HEK293 (cell line): Measurements from ENCODE around the gene GSN.

Source experiments
- CTCF ChIA-PET: fragments of 350-600 bp; formaldehyde crosslinking; extraction: SDS; loops from one replicate; lab custom pipeline; 2021; ENCODE audit warnings: antibody characterized with exemption; lab: Yijun Ruan, JAX
- POLR2A ChIA-PET: fragments of 300-600 bp; formaldehyde crosslinking; extraction: SDS; loops from one replicate; lab custom pipeline; 2020; ENCODE audit warnings: antibody characterized with exemption, inconsistent platforms; lab: Yijun Ruan, JAX
- H3K27ac ChIP-seq: fragments of 200-500 bp; sonication (Bioruptor generic); 2 replicates; pipeline ENCODE4 v1.5.1; 2014; ENCODE audit warnings: low read depth, low read length, control low read depth, inconsistent platforms; ENCODE audit errors: extremely low read depth
- H3K36me3 ChIP-seq, 2 experiments: fragments of 200-500 bp in 1 of 2; sonication (Bioruptor generic) in 1 of 2; 1 replicate in 1 of 2; 2 replicates in 1 of 2; pipeline ENCODE4 v1.5.1; 2014 to 2017; ENCODE audit warnings: inconsistent platforms in 2 of 2, low read length in 2 of 2; ENCODE audit not compliant: control insufficient read depth in 2 of 2, insufficient read depth in 1 of 2
- H3K4me1 ChIP-seq: fragments of 200-500 bp; sonication (Bioruptor generic); 2 replicates; pipeline ENCODE4 v1.5.1; 2014; ENCODE audit warnings: mild to moderate bottlenecking, low read length, inconsistent platforms; ENCODE audit not compliant: control insufficient read depth, insufficient read depth
- H3K4me3 ChIP-seq: 2 replicates; pipeline ENCODE4 v1.5.1; 2011; ENCODE audit warnings: low read depth, mild to moderate bottlenecking, control low read depth, low read length, moderate library complexity
- H3K9me3 ChIP-seq: fragments of 200-500 bp; sonication (Bioruptor generic); 2 replicates; pipeline ENCODE4 v1.5.1; 2014; ENCODE audit warnings: low read depth, low read length, inconsistent platforms; ENCODE audit not compliant: control insufficient read depth, insufficient read depth
- ZBTB10 ChIP-seq: fragments of 450-650 bp; formaldehyde crosslinking; IDR thresholded peaks from 2 replicates; pipeline ENCODE4 v1.5.1; 2016; ENCODE audit warnings: missing biosample characterization, missing genetic modification characterization
- ZBTB6 ChIP-seq: fragments of 450-650 bp; formaldehyde crosslinking; IDR thresholded peaks from 2 replicates; pipeline ENCODE4 v1.5.1; 2017; ENCODE audit warnings: missing biosample characterization, missing genetic modification characterization
- ZFP3 ChIP-seq: fragments of 450-650 bp; formaldehyde crosslinking; IDR thresholded peaks from 2 replicates; pipeline ENCODE4 v1.5.1; 2016; ENCODE audit warnings: low read depth, missing biosample characterization, missing genetic modification characterization
- ZFP69B ChIP-seq: fragments of 450-650 bp; formaldehyde crosslinking; IDR thresholded peaks from 2 replicates; pipeline ENCODE4 v1.5.1; 2016; ENCODE audit warnings: missing biosample characterization, missing genetic modification characterization
- ZNF140 ChIP-seq: fragments of 450-650 bp; formaldehyde crosslinking; IDR thresholded peaks from 2 replicates; pipeline ENCODE4 v1.5.1; 2016; ENCODE audit warnings: missing biosample characterization, missing genetic modification characterization
- ZNF221 ChIP-seq: fragments of 450-650 bp; formaldehyde crosslinking; IDR thresholded peaks from 2 replicates; pipeline ENCODE4 v1.5.1; 2017; ENCODE audit warnings: missing biosample characterization, missing genetic modification characterization, borderline replicate concordance
- ZNF302 ChIP-seq: fragments of 450-650 bp; formaldehyde crosslinking; IDR thresholded peaks from 2 replicates; pipeline ENCODE4 v1.5.1; 2016; ENCODE audit warnings: missing biosample characterization, missing genetic modification characterization, low read depth
- ZNF324 ChIP-seq: fragments of 450-650 bp; formaldehyde crosslinking; IDR thresholded peaks from 2 replicates; pipeline ENCODE4 v1.5.1; 2016; ENCODE audit warnings: missing biosample characterization, missing genetic modification characterization
- ZNF366 ChIP-seq: fragments of 450-650 bp; formaldehyde crosslinking; conservative IDR thresholded peaks from 2 replicates; pipeline ENCODE4 v1.5.1; 2016; ENCODE audit warnings: missing biosample characterization, missing genetic modification characterization
- ZNF394 ChIP-seq: fragments of 450-650 bp; formaldehyde crosslinking; IDR thresholded peaks from 2 replicates; pipeline ENCODE4 v1.5.1; 2016; ENCODE audit warnings: missing biosample characterization, missing genetic modification characterization, mild to moderate bottlenecking, moderate library complexity, borderline replicate concordance
- ZNF398 ChIP-seq: fragments of 450-650 bp; formaldehyde crosslinking; IDR thresholded peaks from 2 replicates; pipeline ENCODE4 v1.5.1; 2017; ENCODE audit warnings: missing biosample characterization, missing genetic modification characterization
- ZNF426 ChIP-seq: fragments of 450-650 bp; formaldehyde crosslinking; IDR thresholded peaks from 2 replicates; pipeline ENCODE4 v1.5.1; 2017; ENCODE audit warnings: missing biosample characterization, missing genetic modification characterization, mild to moderate bottlenecking, inconsistent platforms, moderate library complexity
- ZNF514 ChIP-seq: fragments of 450-650 bp; formaldehyde crosslinking; IDR thresholded peaks from 2 replicates; pipeline ENCODE4 v1.5.1; 2016; ENCODE audit warnings: missing biosample characterization, missing genetic modification characterization
- ZNF664 ChIP-seq: fragments of 450-650 bp; formaldehyde crosslinking; IDR thresholded peaks from 2 replicates; pipeline ENCODE4 v1.5.1; 2016; ENCODE audit warnings: missing biosample characterization, missing genetic modification characterization
- ZNF747 ChIP-seq: fragments of 450-650 bp; formaldehyde crosslinking; IDR thresholded peaks from 2 replicates; pipeline ENCODE4 v1.5.1; 2016; ENCODE audit warnings: missing biosample characterization, missing genetic modification characterization
- ZNF791 ChIP-seq: fragments of 450-650 bp; formaldehyde crosslinking; IDR thresholded peaks from 2 replicates; pipeline ENCODE4 v1.5.1; 2016; ENCODE audit warnings: missing biosample characterization, missing genetic modification characterization

GSN gene

GRCh38 chr9:121283080-121283398 lies 15.1 kb downstream of the GSN start:
- no peak overlapping the region for H3K4me3 ChIP-seq
- ChIA-PET CTCF (interaction anchor here (0.6 to 3.9 kb wide), 5 partner anchors 35 to 413 kb away, joined by 3 to 40 read pairs (median 5); no protein-coding TSS in a partner anchor), POLR2A (no interaction called here)

GRCh38 chr9:121283856-121284732 lies 16.1 kb downstream of the GSN start:
- Histone ChIP-seq H3K36me3 (no peaks in the 10 kb centered on the region), H3K9me3 (no peaks in the 10 kb centered on the region), H3K4me1 (peaks cover 10% of the 10 kb centered on the region; the same call in 1 of the 2 replicates)
- CTCF ChIA-PET = interaction anchor here (0.6 to 6.2 kb wide), 6 partner anchors 34 to 412 kb away, joined by 3 to 42 read pairs (median 4); no protein-coding TSS in a partner anchor
- POLR2A ChIA-PET = no interaction called here
- TF ChIP-seq ZNF398 (tag by site-specific recombination) (0 out of 2 replicates have a peak, but pooled peaks have one; percentile 25), ZNF221 (no peak), ZNF664 (tag by site-specific recombination) (no peak), ZNF394 (no peak)
- TF ChIP-seq, all 188 proteins: peak for 1
- no peak overlapping the region for H3K4me3 ChIP-seq
- no peak overlapping the region for H3K27ac ChIP-seq

More at GRCh38 chr9:121283080-121283398, 15.1 kb downstream of the GSN start:
- H3K4me1 ChIP-seq = peaks cover 9% of the 10 kb centered on the region; the same call in 1 of the 2 replicates
- H3K9me3 ChIP-seq = no peaks in the 10 kb centered on the region
- H3K36me3 ChIP-seq = no peaks in the 10 kb centered on the region
- TF ChIP-seq ZNF140 (tag by site-specific recombination) (no peak), ZNF302 (tag by site-specific recombination) (no peak), ZBTB6 (tag by site-specific recombination) (no peak), ZNF791 (tag by site-specific recombination) (no peak), ZNF514 (tag by site-specific recombination) (no peak), ZNF366 (tag by site-specific recombination) (no peak), ZBTB10 (tag by site-specific recombination) (no peak), ZFP3 (tag by site-specific recombination) (no peak), ZNF747 (tag by site-specific recombination) (no peak), ZFP69B (tag by site-specific recombination) (no peak), ZNF324 (tag by site-specific recombination) (no peak), ZNF426 (tag by site-specific recombination) (no peak)
- H3K27ac ChIP-seq = no peak overlapping the region
